H1 (cell line): Measurements from ENCODE around the gene MIEN1. TPM values are rescaled to one million over a fixed set of nuclear protein-coding genes. Genes with fewer than 3 reads are reported as not detected.

Experiments
- CTCF ChIA-PET: fragments of 300-600 bp; sonication (Branson Sonifier 250); formaldehyde crosslinking; loops from one replicate; lab custom pipeline; 2021; ENCODE audit not compliant: partially characterized antibody; lab: Charles Lee
- POLR2A ChIA-PET: fragments of 300-600 bp; sonication (Branson Sonifier 250); formaldehyde crosslinking; loops from one replicate; lab custom pipeline; 2021; ENCODE audit warnings: inconsistent platforms; ENCODE audit not compliant: partially characterized antibody; lab: Charles Lee
- DNase-seq, 2 experiments: peaks; one replicate each; pipeline versions ENCODE4 v3.0.0 to v3.0.0-alpha.2; 2010 to 2022; ENCODE audit warnings: low spot score in 2 of 2, low read depth in 1 of 2, mixed read lengths in 1 of 2
- FAIRE-seq: peaks from 2 replicates; lab custom pipeline; 2011; peaks lifted over from hg19 to GRCh38; lab: Jason Lieb, UNC
- H2AFZ ChIP-seq: 2 replicates; pipeline ENCODE4 v1.8.1; 2012; ENCODE audit warnings: low read length, inconsistent platforms
- H2AK5ac ChIP-seq: 2 replicates; pipeline ENCODE4 v1.6.1; 2013; ENCODE audit warnings: low read depth, low read length
- H2BK120ac ChIP-seq: replicated peaks from 2 replicates; pipeline ENCODE3; 2013; ENCODE audit warnings: low read depth, low read length, inconsistent platforms
- H2BK12ac ChIP-seq: 2 replicates; pipeline ENCODE4 v1.6.1; 2013; ENCODE audit warnings: low read depth, low read length
- H2BK15ac ChIP-seq: 2 replicates; pipeline ENCODE4 v1.6.1; 2013; ENCODE audit warnings: low read length
- H2BK20ac ChIP-seq: 2 replicates; pipeline ENCODE4 v1.6.1; 2013; ENCODE audit warnings: low read length
- H2BK5ac ChIP-seq: 2 replicates; pipeline ENCODE4 v1.6.1; 2013; ENCODE audit warnings: low read depth, low read length
- H3K14ac ChIP-seq: 2 replicates; pipeline ENCODE4 v1.6.1; 2013; ENCODE audit warnings: inconsistent platforms; ENCODE audit not compliant: insufficient read length
- H3K18ac ChIP-seq: 2 replicates; pipeline ENCODE4 v1.6.1; 2013; ENCODE audit warnings: low read length; ENCODE audit errors: extremely low read depth
- H3K23ac ChIP-seq: 2 replicates; pipeline ENCODE4 v1.6.1; 2013; ENCODE audit warnings: inconsistent platforms; ENCODE audit not compliant: insufficient read length
- H3K23me2 ChIP-seq: 2 replicates; pipeline ENCODE4 v1.6.1; 2013; ENCODE audit warnings: low read depth, low read length
- H3K27ac ChIP-seq: 2 replicates; pipeline ENCODE4 v1.6.1; 2011; ENCODE audit warnings: low read depth, low read length, inconsistent platforms
- H3K27me3 ChIP-seq, 4 experiments: replicated peaks in 1 of 4; 1 replicate in 1 of 4; 2 replicates in 3 of 4; pipeline versions ENCODE4 v1.6.1 to v1.8.1; 2011 to 2013; ENCODE audit warnings: low read length in 3 of 4, mild to moderate bottlenecking in 3 of 4, inconsistent platforms in 2 of 4, mixed read lengths in 2 of 4, moderate library complexity in 1 of 4; ENCODE audit not compliant: control insufficient read depth in 3 of 4, insufficient read depth in 3 of 4; ENCODE audit errors: extremely low read depth in 1 of 4
- H3K36me3 ChIP-seq, 4 experiments: 2 replicates each; pipeline versions ENCODE4 v1.6.1 to v1.8.1; 2011 to 2013; ENCODE audit warnings: mild to moderate bottlenecking in 4 of 4, low read length in 3 of 4, moderate library complexity in 2 of 4, control low read depth in 1 of 4, inconsistent platforms in 1 of 4; ENCODE audit not compliant: insufficient read depth in 4 of 4, control insufficient read depth in 2 of 4
- H3K4ac ChIP-seq: replicated peaks from 2 replicates; pipeline ENCODE3; 2013; ENCODE audit warnings: low read length, low read depth, mixed read lengths, inconsistent platforms; ENCODE audit not compliant: insufficient read length
- H3K4me1 ChIP-seq, 4 experiments: replicated peaks in 1 of 4; 1 replicate in 1 of 4; 2 replicates in 3 of 4; pipeline versions ENCODE4 v1.6.1 to v1.8.1; 2011 to 2013; ENCODE audit warnings: low read length in 3 of 4, inconsistent platforms in 2 of 4, mixed read lengths in 1 of 4; ENCODE audit not compliant: insufficient read depth in 4 of 4, control insufficient read depth in 3 of 4
- H3K4me2 ChIP-seq, 2 experiments: 2 replicates each; pipeline versions ENCODE4 v1.6.1 to v1.8.1; 2011 to 2013; ENCODE audit warnings: low read depth in 2 of 2, low read length in 2 of 2, control low read depth in 1 of 2, inconsistent platforms in 1 of 2, mild to moderate bottlenecking in 1 of 2; ENCODE audit not compliant: insufficient read depth in 1 of 2
- H3K4me3 ChIP-seq, 4 experiments: fragments of 200-600, 300-600 bp in 1 of 4; sonication (generic), shearing (Covaris generic), sonication (Bioruptor Twin) in 1 of 4; 2 replicates each; pipeline versions ENCODE4 v1.5.1 to v1.8.1; 2011 to 2016; ENCODE audit warnings: low read length in 4 of 4, low read depth in 3 of 4, control low read depth in 2 of 4, inconsistent platforms in 2 of 4, mild to moderate bottlenecking in 2 of 4, mixed read lengths in 1 of 4, moderate library complexity in 1 of 4; ENCODE audit not compliant: insufficient read depth in 2 of 4; ENCODE audit errors: extremely low read depth in 1 of 4
- H3K56ac ChIP-seq: replicated peaks from 2 replicates; pipeline ENCODE3; 2013; ENCODE audit warnings: low read depth, mild to moderate bottlenecking, mixed read lengths, low read length, inconsistent platforms; ENCODE audit not compliant: insufficient read length
- H3K79me1 ChIP-seq: 2 replicates; pipeline ENCODE4 v1.6.1; 2013; ENCODE audit warnings: low read depth, low read length, control low read depth
- H3K79me2 ChIP-seq, 2 experiments: 2 replicates each; pipeline versions ENCODE4 v1.6.1 to v1.8.1; 2012 to 2013; ENCODE audit warnings: low read length in 2 of 2, mild to moderate bottlenecking in 2 of 2, inconsistent platforms in 1 of 2; ENCODE audit not compliant: insufficient read depth in 2 of 2, control insufficient read depth in 1 of 2
- H3K9ac ChIP-seq, 4 experiments: replicated peaks in 1 of 4; 1 replicate in 1 of 4; 2 replicates in 3 of 4; pipeline versions ENCODE4 v1.6.1 to v1.8.1; 2011 to 2013; ENCODE audit warnings: low read depth in 3 of 4, low read length in 3 of 4, control low read depth in 2 of 4, mild to moderate bottlenecking in 2 of 4, moderate library complexity in 2 of 4, inconsistent platforms in 1 of 4; ENCODE audit errors: extremely low read depth in 1 of 4
- H3K9me3 ChIP-seq, 2 experiments: 2 replicates each; pipeline versions ENCODE4 v1.6.1 to v1.8.1; 2012 to 2013; ENCODE audit warnings: mild to moderate bottlenecking in 2 of 2, moderate library complexity in 2 of 2, control low read depth in 1 of 2, inconsistent platforms in 1 of 2, low read depth in 1 of 2, low read length in 1 of 2, mixed read lengths in 1 of 2; ENCODE audit not compliant: insufficient read depth in 2 of 2
- H4K20me1 ChIP-seq, 2 experiments: replicated peaks in 1 of 2; 2 replicates each; pipeline versions ENCODE3 to v1.8.1; 2011 to 2013; ENCODE audit warnings: inconsistent platforms in 2 of 2, low read length in 2 of 2, mild to moderate bottlenecking in 1 of 2; ENCODE audit not compliant: insufficient read depth in 2 of 2, control insufficient read depth in 1 of 2
- H4K5ac ChIP-seq: 2 replicates; pipeline ENCODE4 v1.6.1; 2013; ENCODE audit warnings: low read length, low read depth, mixed read lengths, inconsistent platforms; ENCODE audit not compliant: insufficient read length
- H4K8ac ChIP-seq: 2 replicates; pipeline ENCODE4 v1.8.0; 2013; ENCODE audit warnings: mild to moderate bottlenecking, moderate library complexity, low read length, inconsistent platforms; ENCODE audit not compliant: insufficient read depth; ENCODE audit errors: extremely low read depth
- H4K91ac ChIP-seq: replicated peaks from 2 replicates; pipeline ENCODE3; 2013; ENCODE audit warnings: low read length, mixed read lengths, inconsistent platforms; ENCODE audit not compliant: insufficient read length
- BACH1 ChIP-seq: IDR thresholded peaks from 2 replicates; pipeline ENCODE4 v1.6.1; 2012; ENCODE audit warnings: low read length, improper control_type of control experiment
- CBX8 ChIP-seq: fragments of 300-800, 300-1000 bp; sonication (generic); IDR thresholded peaks from 2 replicates; pipeline ENCODE4 v1.7.1; 2016; ENCODE audit warnings: low read depth, low read length, borderline replicate concordance
- CEBPB ChIP-seq: IDR thresholded peaks from 2 replicates; pipeline ENCODE4 v1.6.1; 2012; ENCODE audit warnings: low read depth, low read length
- CHD1 ChIP-seq: IDR thresholded peaks from 2 replicates; pipeline ENCODE4 v1.6.1; 2012; ENCODE audit warnings: low read depth, low read length, improper control_type of control experiment
- CHD2 ChIP-seq: IDR thresholded peaks from 2 replicates; pipeline ENCODE4 v1.6.1; 2012; ENCODE audit warnings: low read length, improper control_type of control experiment
- GTF2F1 ChIP-seq: IDR thresholded peaks from 2 replicates; pipeline ENCODE4 v1.6.1; 2012; ENCODE audit warnings: low read depth, low read length, improper control_type of control experiment, borderline replicate concordance
- JUND ChIP-seq: IDR thresholded peaks from 2 replicates; pipeline ENCODE4 v1.6.1; 2011; ENCODE audit warnings: mild to moderate bottlenecking, improper control_type of control experiment, low read length
- PHF8 ChIP-seq: fragments of 200-600 bp; sonication (generic); conservative IDR thresholded peaks from 2 replicates; pipeline ENCODE4 v1.7.1; 2012; ENCODE audit warnings: low read depth, mild to moderate bottlenecking, inconsistent platforms, low read length, moderate library complexity
- RBBP5 ChIP-seq: IDR thresholded peaks from 2 replicates; pipeline ENCODE4 v1.7.1; 2012; ENCODE audit warnings: low read depth, mild to moderate bottlenecking, inconsistent platforms, low read length, moderate library complexity, borderline replicate concordance
- RXRA ChIP-seq: IDR thresholded peaks from 2 replicates; pipeline ENCODE4 v1.6.1; 2011; ENCODE audit warnings: low read depth, mild to moderate bottlenecking, low read length, moderate library complexity; ENCODE audit not compliant: insufficient read depth
- SP2 ChIP-seq: IDR thresholded peaks from 2 replicates; pipeline ENCODE4 v1.6.1; 2012; ENCODE audit warnings: mild to moderate bottlenecking, low read length, inconsistent platforms
- TAF1 ChIP-seq: IDR thresholded peaks from 2 replicates; pipeline ENCODE4 v1.6.1; 2011; ENCODE audit warnings: mild to moderate bottlenecking, low read depth, low read length
- TBP ChIP-seq: IDR thresholded peaks from 2 replicates; pipeline ENCODE4 v1.6.1; 2011; ENCODE audit warnings: low read depth, low read length, improper control_type of control experiment
- TCF12 ChIP-seq: IDR thresholded peaks from 2 replicates; pipeline ENCODE4 v1.6.1; 2011; ENCODE audit warnings: low read depth, mild to moderate bottlenecking, low read length
- WGBS, 2 experiments: shearing (Covaris generic) in 1 of 2; methylation state at CpG; one replicate each; pipeline versions ENCODE4 v1.1.6 to v1.1.7; 2013 to 2015; ENCODE audit warnings: low lambda C conversion rate in 2 of 2, mixed read lengths in 2 of 2, inconsistent platforms in 1 of 2, low coverage in 1 of 2, missing lambda C conversion rate in 1 of 2; ENCODE audit not compliant: insufficient replicate concordance in 2 of 2, insufficient coverage in 1 of 2, insufficient read length in 1 of 2; ENCODE audit errors: extremely low coverage in 1 of 2, missing lambda C conversion rate in 1 of 2; 5-methylcytosine and 5-hydroxymethylcytosine counted together
- polyA plus RNA-seq, 7 experiments: library from polyadenylated mRNA; depleted of rRNA in 3 of 7; stranded (reverse) in 5 of 7; unstranded in 2 of 7; fragments of >200 nt in 5 of 7; fragments of 200-250 nt in 2 of 7; gene quantifications; 1 replicate in 5 of 7; 2 replicates in 1 of 7; 4 replicates in 1 of 7; pipeline versions ENCODE4 v1.2.1 to v1.2.3, GENCODE V29; 2011 to 2013; ENCODE audit warnings: missing spikeins in 2 of 7, mixed read lengths in 2 of 7
- total RNA-seq: library from RNA; stranded (reverse); fragmentation: NEBNext Ultra II Directional; extraction: Animal tissue kit (Norgen Biotek cat#: 25700); gene quantifications from 2 replicates; pipeline ENCODE4 v1.2.1, GENCODE V29; 2021
- TF ChIP-seq, protein P1 (sequence below): IDR thresholded peaks from 2 replicates; pipeline ENCODE4 v1.6.1; 2011; ENCODE audit warnings: low read depth, mild to moderate bottlenecking, low read length; ENCODE audit not compliant: insufficient read depth

MIEN1 gene
- total and polyA plus RNA-seq, 2 of the 8 experiments (the other 6 are each of a cell fraction or from before 2014, with no cell fraction given): 29.6 to 54.9 TPM

DNA sequence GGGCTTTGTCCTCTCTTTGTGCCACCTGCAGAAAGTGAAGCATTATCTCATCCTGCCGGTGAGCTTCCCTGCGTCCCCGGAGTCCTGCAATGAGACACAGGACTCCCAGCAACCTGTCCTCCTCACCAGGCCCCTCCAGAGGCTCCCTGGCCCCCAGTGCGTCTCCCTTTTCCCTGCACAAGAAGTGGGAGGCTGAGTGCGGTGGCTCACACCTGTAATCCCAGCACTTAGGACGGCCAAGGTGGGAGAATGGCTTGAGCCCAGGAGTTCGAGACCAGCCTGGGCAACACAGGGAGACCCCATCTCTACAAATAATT is 15.8 kb upstream of the MIEN1 start:
- Histone ChIP-seq H3K9ac (no peak overlapping the region), H3K4me2 (no peak overlapping the region), H3K79me1 (peaks cover 9% of the 10 kb centered on the region), H3K27ac (no peak overlapping the region), H2BK5ac (no peak overlapping the region), H2BK15ac (no peak overlapping the region), H2AK5ac (no peak overlapping the region), H3K4me3 (no peak overlapping the region), H3K56ac (no peak overlapping the region), H3K4ac (no peak overlapping the region), H3K23me2 (no peaks in the 10 kb centered on the region; the same call in 1 of the 2 replicates), H4K20me1 (no peaks in the 10 kb centered on the region), H4K5ac (no peak overlapping the region)
- POLR2A ChIA-PET: no interaction called here
- FAIRE-seq (no peak), DNase-seq (no peak)
- TF ChIP-seq GTF2F1: no peak
- TF ChIP-seq, protein P1, sequence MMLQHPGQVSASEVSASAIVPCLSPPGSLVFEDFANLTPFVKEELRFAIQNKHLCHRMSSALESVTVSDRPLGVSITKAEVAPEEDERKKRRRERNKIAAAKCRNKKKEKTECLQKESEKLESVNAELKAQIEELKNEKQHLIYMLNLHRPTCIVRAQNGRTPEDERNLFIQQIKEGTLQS: no peak
- TF ChIP-seq TCF12: no peak
- TF ChIP-seq CHD1: no peak
- no peak for TF ChIP-seq BACH1
- TF ChIP-seq CHD2: no peak
- no peak for TF ChIP-seq TAF1
- no peak for TF ChIP-seq TBP
- no peak for TF ChIP-seq CEBPB
- no peak for TF ChIP-seq PHF8
- TF ChIP-seq JUND: no peak
- no peak for TF ChIP-seq SP2
- TF ChIP-seq RBBP5: no peak
- no peak for TF ChIP-seq CBX8
- no peak for TF ChIP-seq RXRA
- TF ChIP-seq, all 59 proteins: peak for 0
- Histone ChIP-seq H3K9me3 (no peaks in the 10 kb centered on the region), H3K4me1 (peaks cover 1 to 11% (median 7%) of the 10 kb centered on the region in 4 experiments), H2BK120ac (no peak overlapping the region), H4K91ac (no peak overlapping the region), H2BK20ac (no peak overlapping the region), H3K27me3 (no peaks in the 10 kb centered on the region), H4K8ac (no peak overlapping the region), H3K79me2 (peaks cover 0 to 11% of the 10 kb centered on the region in 2 experiments; a peak in 2 of 4 replicates), H3K36me3 (peaks cover 4 to 40% (median 31%) of the 10 kb centered on the region in 4 experiments; a peak in 6 of 8 replicates), H2AFZ (no peak overlapping the region), H2BK12ac (no peak overlapping the region), H3K18ac (no peak overlapping the region), H3K23ac (no peak overlapping the region), H3K14ac (no peak overlapping the region)
- CTCF ChIA-PET: interaction anchor here (0.6 to 1.6 kb wide), 3 partner anchors 12 to 74 kb away, joined by 3 read pairs; partner anchors contain the start of gene MIEN1
- WGBS, 2 experiments: 83% methylated on average over 6 of the region's 7 CpGs; no CpG with 5 or more reads in 1 of the 2 experiments
